Hepatocyte (in vitro differentiated cells): ENCODE measurements around the gene OBP2B. TPM values are rescaled to one million over a fixed set of nuclear protein-coding genes. Genes with fewer than 3 reads are reported as not detected.
A peak's percentile ranks its signal among the peaks of the same experiment; 100 is the strongest.

Source experiments
- DNase-seq: peaks from one replicate; pipeline ENCODE4 v3.0.0-alpha.2; 2016; ENCODE audit warnings: low spot score
- H2AFZ ChIP-seq: fragments of 200-600 bp; sonication (generic); 2 replicates; pipeline ENCODE4 v1.6.0; 2016; ENCODE audit warnings: antibody characterized with exemption, mild to moderate bottlenecking
- H3K27ac ChIP-seq: fragments of 200-600 bp; sonication (generic); 2 replicates; pipeline ENCODE4 v1.5.1; 2016; ENCODE audit warnings: mild to moderate bottlenecking
- H3K27me3 ChIP-seq: fragments of 200-600 bp; sonication (generic); 2 replicates; pipeline ENCODE4 v1.6.1; 2016
- H3K36me3 ChIP-seq: fragments of 200-600 bp; sonication (generic); replicated peaks from 2 replicates; pipeline ENCODE4 v1.5.1; 2016; ENCODE audit warnings: low read depth; ENCODE audit not compliant: insufficient read depth
- H3K4me1 ChIP-seq: fragments of 200-600 bp; sonication (generic); 2 replicates; pipeline ENCODE4 v1.5.1; 2016; ENCODE audit warnings: mild to moderate bottlenecking, moderate library complexity; ENCODE audit not compliant: insufficient read depth
- H3K4me2 ChIP-seq: fragments of 200-600 bp; sonication (generic); 2 replicates; pipeline ENCODE4 v1.6.0; 2016
- H3K4me3 ChIP-seq: fragments of 200-600 bp; sonication (generic); 2 replicates; pipeline ENCODE4 v1.5.1; 2016; ENCODE audit warnings: mild to moderate bottlenecking
- H3K79me2 ChIP-seq: fragments of 200-600 bp; sonication (generic); 2 replicates; pipeline ENCODE4 v1.6.0; 2017; ENCODE audit warnings: mild to moderate bottlenecking
- H3K9me2 ChIP-seq: fragments of 200-600 bp; sonication (generic); replicated peaks from 2 replicates; pipeline ENCODE4 v1.6.0; 2017; ENCODE audit warnings: mild to moderate bottlenecking; ENCODE audit not compliant: insufficient read depth
- H3K9me3 ChIP-seq: fragments of 200-600 bp; sonication (generic); 2 replicates; pipeline ENCODE4 v1.5.1; 2016; ENCODE audit warnings: low read depth, mild to moderate bottlenecking
- H4K20me1 ChIP-seq: fragments of 200-600 bp; sonication (generic); 2 replicates; pipeline ENCODE4 v1.6.0; 2016; ENCODE audit warnings: mild to moderate bottlenecking; ENCODE audit not compliant: insufficient read depth, poor library complexity, severe bottlenecking
- EZH2 ChIP-seq: fragments of 200-600 bp; sonication (generic); IDR thresholded peaks from 2 replicates; pipeline ENCODE4 v1.6.1; 2016; ENCODE audit warnings: antibody characterized with exemption, mild to moderate bottlenecking, borderline replicate concordance
- EZH2phosphoT487 ChIP-seq: fragments of 200-600 bp; sonication (generic); IDR thresholded peaks from one replicate; pipeline ENCODE4 v1.6.1; 2018; ENCODE audit warnings: antibody characterized with exemption, mild to moderate bottlenecking, low read depth, moderate library complexity; ENCODE audit not compliant: unreplicated experiment, severe bottlenecking
- WGBS: methylation state at CpG from one replicate; pipeline ENCODE4 v1.1.6; 2016; ENCODE audit warnings: low lambda C conversion rate; ENCODE audit errors: missing lambda C conversion rate; 5-methylcytosine and 5-hydroxymethylcytosine counted together
- polyA plus RNA-seq: library from polyadenylated mRNA; unstranded; fragments of >200 nt; fragmentation: Nextera tagmentation; extraction: Ambion mirVana; gene quantifications from 2 replicates; pipeline ENCODE4 v1.2.1, GENCODE V29; 2016
- total RNA-seq: library from RNA; depleted of rRNA; stranded (reverse); fragments of >200 nt; gene quantifications from 2 replicates; pipeline ENCODE4 v1.2.3, GENCODE V29; 2014
- TF ChIP-seq, protein P1 (sequence below): fragments of 200-600 bp; sonication (generic); IDR thresholded peaks from 2 replicates; pipeline ENCODE4 v1.5.1; 2016; ENCODE audit warnings: antibody characterized with exemption, mild to moderate bottlenecking; ENCODE audit not compliant: poor library complexity

OBP2B gene
- total and polyA plus RNA-seq, 2 experiments from 2014 or later: not detected

DNA sequence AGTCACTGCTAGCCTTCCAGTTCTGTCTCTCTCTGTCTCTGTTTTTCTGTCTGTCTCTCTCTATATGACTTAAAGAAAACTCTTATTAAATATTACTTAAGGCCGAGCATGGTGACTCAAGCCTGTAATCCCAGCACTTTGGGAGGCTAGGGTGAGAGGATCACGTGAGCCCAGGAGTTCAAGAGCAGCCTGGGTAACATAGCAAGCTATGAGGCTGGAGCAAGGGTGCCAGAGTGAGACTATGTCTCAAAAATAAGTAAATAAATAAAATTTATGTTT is 43.7 kb downstream of the OBP2B start:
- no peak overlapping the region for H3K27ac ChIP-seq
- WGBS: 84% methylated on average over 2 of the region's 2 CpGs

DNA sequence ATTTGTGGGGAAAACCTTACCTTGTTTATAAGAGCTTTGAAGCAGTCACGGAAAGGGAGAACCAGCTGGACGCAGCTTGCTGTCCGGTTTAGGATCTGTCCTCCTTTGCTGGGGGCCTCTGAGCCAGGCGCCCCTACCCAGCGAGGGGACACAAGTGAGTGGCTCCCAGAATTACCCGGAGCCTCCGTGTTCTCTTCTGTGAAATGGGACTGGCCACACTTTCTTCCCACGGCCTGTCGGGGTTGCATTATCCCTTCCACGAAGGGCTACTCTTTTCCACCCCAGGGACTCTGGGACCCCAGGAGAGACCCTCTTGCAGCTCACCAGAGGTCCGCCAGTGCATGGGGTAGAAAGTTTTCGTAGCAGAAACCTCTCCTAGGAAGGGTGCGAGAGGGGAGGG is 44.9 kb downstream of the OBP2B start:
- TF ChIP-seq, protein P1, sequence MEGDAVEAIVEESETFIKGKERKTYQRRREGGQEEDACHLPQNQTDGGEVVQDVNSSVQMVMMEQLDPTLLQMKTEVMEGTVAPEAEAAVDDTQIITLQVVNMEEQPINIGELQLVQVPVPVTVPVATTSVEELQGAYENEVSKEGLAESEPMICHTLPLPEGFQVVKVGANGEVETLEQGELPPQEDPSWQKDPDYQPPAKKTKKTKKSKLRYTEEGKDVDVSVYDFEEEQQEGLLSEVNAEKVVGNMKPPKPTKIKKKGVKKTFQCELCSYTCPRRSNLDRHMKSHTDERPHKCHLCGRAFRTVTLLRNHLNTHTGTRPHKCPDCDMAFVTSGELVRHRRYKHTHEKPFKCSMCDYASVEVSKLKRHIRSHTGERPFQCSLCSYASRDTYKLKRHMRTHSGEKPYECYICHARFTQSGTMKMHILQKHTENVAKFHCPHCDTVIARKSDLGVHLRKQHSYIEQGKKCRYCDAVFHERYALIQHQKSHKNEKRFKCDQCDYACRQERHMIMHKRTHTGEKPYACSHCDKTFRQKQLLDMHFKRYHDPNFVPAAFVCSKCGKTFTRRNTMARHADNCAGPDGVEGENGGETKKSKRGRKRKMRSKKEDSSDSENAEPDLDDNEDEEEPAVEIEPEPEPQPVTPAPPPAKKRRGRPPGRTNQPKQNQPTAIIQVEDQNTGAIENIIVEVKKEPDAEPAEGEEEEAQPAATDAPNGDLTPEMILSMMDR: no peak
- no peak for TF ChIP-seq EZH2
- TF ChIP-seq EZH2phosphoT487: no peak
- Histone ChIP-seq H3K27ac (no peak overlapping the region), H2AFZ (peak overlapping the region; percentile 99), H3K79me2 (no peaks in the 10 kb centered on the region), H3K36me3 (no peaks in the 10 kb centered on the region), H4K20me1 (no peaks in the 10 kb centered on the region), H3K9me2 (no peaks in the 10 kb centered on the region), H3K4me2 (peak overlapping the region; percentile 98), H3K27me3 (no peaks in the 10 kb centered on the region), H3K4me3 (peak overlapping the region; percentile 88), H3K4me1 (peaks cover 20% of the 10 kb centered on the region), H3K9me3 (no peaks in the 10 kb centered on the region)
- 81% methylated on average over 13 of the region's 13 CpGs for WGBS
- peak; percentile 7 for DNase-seq

More for the DNA sequence above, 43.7 kb downstream of the OBP2B start:
- DNase-seq: no peak
- H3K36me3 ChIP-seq: no peaks in the 10 kb centered on the region
- TF ChIP-seq, protein P1: no peak
- H3K79me2 ChIP-seq: no peaks in the 10 kb centered on the region
- no peaks in the 10 kb centered on the region for H3K27me3 ChIP-seq
- no peaks in the 10 kb centered on the region for H4K20me1 ChIP-seq
- no peak overlapping the region for H3K4me2 ChIP-seq
- H2AFZ ChIP-seq: no peak overlapping the region
- H3K9me2 ChIP-seq: no peaks in the 10 kb centered on the region
- no peaks in the 10 kb centered on the region for H3K9me3 ChIP-seq
- H3K4me3 ChIP-seq: no peak overlapping the region
- peaks cover 20% of the 10 kb centered on the region for H3K4me1 ChIP-seq

DNA sequence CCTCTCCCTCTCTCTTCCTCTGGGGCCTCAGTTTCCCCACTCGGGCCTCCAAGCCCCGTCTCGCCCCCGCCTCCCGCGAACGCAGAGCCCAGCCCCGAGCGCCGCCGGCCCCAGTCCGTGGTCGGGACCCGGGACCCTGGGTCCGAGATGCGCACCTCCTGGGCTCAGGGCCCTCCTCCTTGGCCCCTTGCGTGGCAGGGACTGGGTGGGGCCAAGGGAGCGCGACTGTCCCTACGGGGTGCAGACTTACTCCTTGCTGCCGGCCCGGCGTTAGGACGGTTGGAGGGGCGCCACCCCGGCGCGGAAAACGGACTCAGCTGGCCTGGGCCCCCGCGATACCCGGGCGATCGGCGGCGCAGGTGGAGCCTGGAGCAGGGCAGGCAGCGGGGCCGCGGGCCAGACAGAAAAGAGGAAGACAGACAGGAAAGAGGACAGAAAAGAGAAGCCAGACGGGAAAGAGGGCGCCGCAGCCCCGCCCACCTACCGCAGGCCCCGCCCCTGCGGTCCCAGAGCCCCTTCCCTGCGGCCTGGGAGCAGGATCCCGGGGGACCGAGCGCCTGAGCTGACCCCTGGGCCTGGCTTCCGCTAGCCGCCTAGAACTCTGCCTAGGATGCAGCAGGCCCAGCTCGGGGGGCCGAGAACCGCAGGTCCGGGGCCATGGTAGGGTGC is 45.4 kb downstream of the OBP2B start, which contains the start of gene GBGT1:
Gene GBGT1, minus strand, starts transcription at position 411 of the 669 bp plus-strand sequence. CDS start 1,502 bp downstream, outside the sequence.
- H3K27me3 ChIP-seq: no peaks in the 10 kb centered on the region
- 3% methylated on average over 44 of the region's 56 CpGs for WGBS
- no peaks in the 10 kb centered on the region for H3K79me2 ChIP-seq
- H3K9me2 ChIP-seq: no peaks in the 10 kb centered on the region
- no peaks in the 10 kb centered on the region for H4K20me1 ChIP-seq
- H3K9me3 ChIP-seq: no peaks in the 10 kb centered on the region
- peak within 1 kb of the TSS; percentile 88 for H3K4me3 ChIP-seq
- no peaks in the 10 kb centered on the region for H3K36me3 ChIP-seq
- H3K4me1 ChIP-seq: peaks cover 20% of the 10 kb centered on the region
- peak within 1 kb of the TSS; percentile 99 for H2AFZ ChIP-seq
- TF ChIP-seq EZH2 (no peak), EZH2phosphoT487 (no peak)
- TF ChIP-seq, protein P1: no peak
- H3K4me2 ChIP-seq: peak within 1 kb of the TSS; percentile 98
- DNase-seq: peak; percentile 63
- H3K27ac ChIP-seq: no peak within 1 kb of the TSS
